ENCODE results near the gene MYMK.

MYMK gene

GRCh38 chr9:133468374-133468773 lies 56.4 kb downstream of the MYMK start:
- DNase-seq (ENCODE audit: low spot score) = no peak

GRCh38 chr9:133467101-133467500 lies 57.7 kb downstream of the MYMK start:
- no peak for DNase-seq (ENCODE audit: low spot score)

- no peak for DNase-seq (ENCODE audit: low spot score)
Measured at GRCh38 chr9:133465984-133466383, 58.8 kb downstream of the MYMK start.

- DNase-seq (ENCODE audit: low spot score) = no peak
Measured at GRCh38 chr9:133464638-133465037, 60.1 kb downstream of the MYMK start.
